H9 (cell line): ENCODE measurements around the gene LINC01488. TPM values are rescaled to one million over a fixed set of nuclear protein-coding genes. Genes with fewer than 3 reads are reported as not detected.

ENCODE experiments used
- DNase-seq: peaks from one replicate; pipeline ENCODE4 v3.0.0-alpha.2; 2017
- H2AFZ ChIP-seq: one replicate; pipeline ENCODE4 v1.6.1; 2013; ENCODE audit warnings: mild to moderate bottlenecking, low read length, control low read depth, moderate library complexity
- H2AK5ac ChIP-seq: 2 replicates; pipeline ENCODE4 v1.6.1; 2013; ENCODE audit warnings: low read length, control low read depth, mixed read lengths; ENCODE audit not compliant: insufficient read length
- H2BK120ac ChIP-seq: one replicate; pipeline ENCODE4 v1.6.1; 2013; ENCODE audit warnings: low read depth, mild to moderate bottlenecking, low read length, control low read depth, inconsistent platforms; ENCODE audit not compliant: poor library complexity, severe bottlenecking
- H2BK12ac ChIP-seq: 2 replicates; pipeline ENCODE4 v1.6.1; 2013; ENCODE audit warnings: low read length, control low read depth, mixed read lengths, low read depth; ENCODE audit not compliant: insufficient read length
- H2BK15ac ChIP-seq: 2 replicates; pipeline ENCODE4 v1.6.1; 2013; ENCODE audit warnings: low read depth, low read length, control low read depth
- H2BK20ac ChIP-seq: one replicate; pipeline ENCODE4 v1.6.1; 2013; ENCODE audit warnings: low read depth, mild to moderate bottlenecking, low read length, control low read depth, inconsistent platforms; ENCODE audit not compliant: poor library complexity, severe bottlenecking
- H2BK5ac ChIP-seq: 2 replicates; pipeline ENCODE4 v1.6.1; 2013; ENCODE audit warnings: low read length, control low read depth, mixed read lengths; ENCODE audit not compliant: insufficient read length
- H3K14ac ChIP-seq: 2 replicates; pipeline ENCODE4 v1.6.1; 2013; ENCODE audit warnings: low read length, control low read depth; ENCODE audit not compliant: insufficient read depth
- H3K18ac ChIP-seq: 2 replicates; pipeline ENCODE4 v1.6.1; 2013; ENCODE audit warnings: low read depth, mild to moderate bottlenecking, mixed read lengths, low read length, control low read depth; ENCODE audit not compliant: insufficient read length
- H3K23ac ChIP-seq: 2 replicates; pipeline ENCODE4 v1.6.1; 2013; ENCODE audit warnings: low read length, control low read depth, mixed read lengths, low read depth; ENCODE audit not compliant: insufficient read length
- H3K23me2 ChIP-seq: 2 replicates; pipeline ENCODE4 v1.6.1; 2013; ENCODE audit warnings: low read depth, mild to moderate bottlenecking, mixed read lengths, low read length, control low read depth; ENCODE audit not compliant: insufficient read length, poor library complexity, severe bottlenecking
- H3K27ac ChIP-seq: 2 replicates; pipeline ENCODE4 v1.5.1; 2013; ENCODE audit warnings: low read length, control low read depth, mixed read lengths, low read depth; ENCODE audit not compliant: insufficient read length
- H3K27me3 ChIP-seq: 2 replicates; pipeline ENCODE4 v1.6.1; 2013; ENCODE audit warnings: low read length, control low read depth, inconsistent platforms; ENCODE audit not compliant: insufficient read depth
- H3K4ac ChIP-seq: 2 replicates; pipeline ENCODE4 v1.6.1; 2013; ENCODE audit warnings: low read depth, mild to moderate bottlenecking, control low read depth, inconsistent platforms, low read length, moderate library complexity
- H3K4me1 ChIP-seq: 2 replicates; pipeline ENCODE4 v1.6.1; 2013; ENCODE audit warnings: low read length, control low read depth, inconsistent platforms; ENCODE audit not compliant: insufficient read depth
- H3K4me2 ChIP-seq: 2 replicates; pipeline ENCODE4 v1.6.1; 2013; ENCODE audit warnings: low read length, control low read depth, mixed read lengths; ENCODE audit not compliant: insufficient read length, insufficient read depth
- H3K56ac ChIP-seq: 2 replicates; pipeline ENCODE4 v1.6.1; 2013; ENCODE audit warnings: low read depth, mild to moderate bottlenecking, mixed read lengths, low read length, control low read depth; ENCODE audit not compliant: insufficient read length
- H3K79me1 ChIP-seq: 2 replicates; pipeline ENCODE4 v1.6.1; 2013; ENCODE audit warnings: low read depth, mild to moderate bottlenecking, moderate library complexity, low read length, control low read depth, inconsistent platforms; ENCODE audit not compliant: insufficient read depth, poor library complexity, severe bottlenecking
- H3K79me2 ChIP-seq: 2 replicates; pipeline ENCODE4 v1.6.1; 2013; ENCODE audit warnings: low read length, control low read depth, inconsistent platforms; ENCODE audit not compliant: insufficient read depth
- H3K9ac ChIP-seq: 2 replicates; pipeline ENCODE4 v1.6.1; 2013; ENCODE audit warnings: low read length, control low read depth, mixed read lengths; ENCODE audit not compliant: insufficient read length; ENCODE audit errors: extremely low read depth
- H3K9me3 ChIP-seq: one replicate; pipeline ENCODE4 v1.6.1; 2013; ENCODE audit warnings: low read depth, low read length, inconsistent platforms; ENCODE audit not compliant: control insufficient read depth
- H3T11ph ChIP-seq: one replicate; pipeline ENCODE4 v1.6.1; 2013; ENCODE audit warnings: mild to moderate bottlenecking, low read length, control low read depth, inconsistent platforms
- H4K20me1 ChIP-seq: one replicate; pipeline ENCODE4 v1.6.1; 2013; ENCODE audit not compliant: control insufficient read depth, insufficient read length, insufficient read depth
- H4K5ac ChIP-seq: 2 replicates; pipeline ENCODE4 v1.6.1; 2013; ENCODE audit warnings: low read depth, mild to moderate bottlenecking, mixed read lengths, low read length, control low read depth; ENCODE audit not compliant: insufficient read length
- H4K8ac ChIP-seq: replicated peaks from 2 replicates; pipeline ENCODE4 v1.6.1; 2013; ENCODE audit warnings: low read length, control low read depth, mixed read lengths, low read depth; ENCODE audit not compliant: insufficient read length
- H4K91ac ChIP-seq: 2 replicates; pipeline ENCODE4 v1.6.1; 2013; ENCODE audit warnings: low read depth, mild to moderate bottlenecking, moderate library complexity, mixed read lengths, low read length, control low read depth; ENCODE audit not compliant: insufficient read length
- H3K27ac Mint-ChIP-seq, 3 experiments: 2 replicates in 2 of 3; 3 replicates in 1 of 3; pipeline ENCODE4 v1.8.0; 2020 to 2021; ENCODE audit warnings: mixed read lengths in 3 of 3, mild to moderate bottlenecking in 1 of 3, moderate library complexity in 1 of 3
- H3K27me3 Mint-ChIP-seq: 2 replicates; pipeline ENCODE4 v1.8.0; 2021; ENCODE audit warnings: low read depth, mild to moderate bottlenecking, moderate library complexity, mixed read lengths
- H3K36me3 Mint-ChIP-seq, 3 experiments: 2 replicates in 2 of 3; 3 replicates in 1 of 3; pipeline ENCODE4 v1.8.0; 2020 to 2021; ENCODE audit warnings: low read depth in 3 of 3, mixed read lengths in 3 of 3; ENCODE audit not compliant: insufficient read depth in 1 of 3
- H3K4me1 Mint-ChIP-seq, 2 experiments: 2 replicates each; pipeline ENCODE4 v1.8.0; 2020; ENCODE audit warnings: mixed read lengths in 2 of 2
- H3K4me3 Mint-ChIP-seq, 2 experiments: 2 replicates in 1 of 2; 3 replicates in 1 of 2; pipeline ENCODE4 v1.8.0; 2020 to 2021; ENCODE audit warnings: mild to moderate bottlenecking in 2 of 2, mixed read lengths in 2 of 2, moderate library complexity in 1 of 2
- H3K9me3 Mint-ChIP-seq, 2 experiments: 2 replicates in 1 of 2; 3 replicates in 1 of 2; pipeline ENCODE4 v1.8.0; 2020; ENCODE audit warnings: mild to moderate bottlenecking in 2 of 2, mixed read lengths in 2 of 2, moderate library complexity in 1 of 2
- WGBS: extraction: QIAGEN DNeasy Blood & Tissue Kit; methylation state at CpG from one replicate; pipeline ENCODE4 v1.1.7; 2013; ENCODE audit warnings: missing lambda C conversion rate, low lambda C conversion rate, mixed read lengths; ENCODE audit not compliant: insufficient read length; ENCODE audit errors: extremely low coverage; 5-methylcytosine and 5-hydroxymethylcytosine counted together
- total RNA-seq: library from RNA; stranded (reverse); gene quantifications from 2 replicates; pipeline ENCODE4 v1.2.1, GENCODE V29; 2021
- TF ChIP-seq, protein P1 (sequence below): fragments of 200-600 bp; sonication (generic); conservative IDR thresholded peaks from 3 replicates; pipeline ENCODE4 v1.8.0; 2021; ENCODE audit warnings: antibody characterized with exemption, mild to moderate bottlenecking

LINC01488 gene
- total RNA-seq, 1 experiment from 2014 or later: not detected

DNA sequence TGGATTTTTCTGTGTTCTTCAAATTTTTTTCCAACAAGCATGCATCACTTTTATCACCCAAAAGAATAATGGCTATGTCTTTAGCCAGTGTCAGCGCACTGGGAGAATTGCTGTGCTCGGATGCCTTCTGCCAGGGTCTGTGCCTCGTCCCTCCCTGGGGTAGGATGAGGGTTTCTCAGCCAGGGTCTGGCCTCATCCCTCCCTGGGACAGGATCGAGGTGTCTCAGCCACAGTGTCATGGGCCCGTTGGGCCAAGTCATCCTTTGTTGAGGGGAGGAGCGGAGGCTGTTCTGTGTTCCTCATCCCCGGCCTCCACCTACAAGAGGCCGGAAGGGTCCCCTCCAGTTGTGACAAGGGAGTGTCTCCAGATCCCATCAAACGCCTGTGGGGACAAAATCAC lies 22.7 kb downstream of the LINC01488 start:
- Histone ChIP-seq H2AK5ac (no peak overlapping the region), H3K9me3 (no peaks in the 10 kb centered on the region), H2BK120ac (no peak overlapping the region), H3K9ac (no peak overlapping the region), H4K8ac (no peak overlapping the region), H3K4me1 (no peaks in the 10 kb centered on the region), H3K79me2 (no peaks in the 10 kb centered on the region), H3K14ac (no peak overlapping the region), H4K20me1 (no peaks in the 10 kb centered on the region), H3T11ph (no peak overlapping the region), H2BK20ac (no peak overlapping the region), H3K23me2 (no peaks in the 10 kb centered on the region), H3K23ac (no peak overlapping the region), H2AFZ (no peak overlapping the region), H2BK5ac (no peak overlapping the region), H3K18ac (no peak overlapping the region), H4K91ac (no peak overlapping the region), H3K27ac (no peak overlapping the region), H4K5ac (no peak overlapping the region), H3K79me1 (no peaks in the 10 kb centered on the region), H3K4me2 (no peak overlapping the region), H3K56ac (no peak overlapping the region), H3K4ac (no peak overlapping the region), H2BK12ac (no peak overlapping the region), H3K27me3 (no peaks in the 10 kb centered on the region), H2BK15ac (no peak overlapping the region)
- DNase-seq: no peak
- TF ChIP-seq, protein P1, sequence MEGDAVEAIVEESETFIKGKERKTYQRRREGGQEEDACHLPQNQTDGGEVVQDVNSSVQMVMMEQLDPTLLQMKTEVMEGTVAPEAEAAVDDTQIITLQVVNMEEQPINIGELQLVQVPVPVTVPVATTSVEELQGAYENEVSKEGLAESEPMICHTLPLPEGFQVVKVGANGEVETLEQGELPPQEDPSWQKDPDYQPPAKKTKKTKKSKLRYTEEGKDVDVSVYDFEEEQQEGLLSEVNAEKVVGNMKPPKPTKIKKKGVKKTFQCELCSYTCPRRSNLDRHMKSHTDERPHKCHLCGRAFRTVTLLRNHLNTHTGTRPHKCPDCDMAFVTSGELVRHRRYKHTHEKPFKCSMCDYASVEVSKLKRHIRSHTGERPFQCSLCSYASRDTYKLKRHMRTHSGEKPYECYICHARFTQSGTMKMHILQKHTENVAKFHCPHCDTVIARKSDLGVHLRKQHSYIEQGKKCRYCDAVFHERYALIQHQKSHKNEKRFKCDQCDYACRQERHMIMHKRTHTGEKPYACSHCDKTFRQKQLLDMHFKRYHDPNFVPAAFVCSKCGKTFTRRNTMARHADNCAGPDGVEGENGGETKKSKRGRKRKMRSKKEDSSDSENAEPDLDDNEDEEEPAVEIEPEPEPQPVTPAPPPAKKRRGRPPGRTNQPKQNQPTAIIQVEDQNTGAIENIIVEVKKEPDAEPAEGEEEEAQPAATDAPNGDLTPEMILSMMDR: no peak
- WGBS: no CpG with 5 or more reads among the region's 9 CpGs
- Mint-ChIP-seq H3K36me3 (peaks cover 0 to 3% (median 0%) of the 10 kb centered on the region in 3 experiments; a peak in 3 of 7 replicates), H3K27me3 (peaks cover 4% of the 10 kb centered on the region; the same call in 1 of the 2 replicates), H3K4me3 (no peak overlapping the region), H3K9me3 (peaks cover 4% of the 10 kb centered on the region in 2 experiments; a peak in 4 of 5 replicates), H3K27ac (no peak overlapping the region), H3K4me1 (no peaks in the 10 kb centered on the region)
